RWPE1 (cell line): ENCODE data around the gene MYO9A.

Experiments used
- CTCF ChIA-PET: fragments of 350-600 bp; sonication (Branson Sonifier 250); formaldehyde crosslinking; extraction: SDS; loops from one replicate; lab custom pipeline; 2021; lab: Yijun Ruan, JAX
- POLR2A ChIA-PET: fragments of 400-600 bp; formaldehyde crosslinking; extraction: SDS; loops from one replicate; lab custom pipeline; 2020; ENCODE audit warnings: antibody characterized with exemption; ENCODE audit not compliant: low non-redundant PET; lab: Yijun Ruan, JAX
- DNase-seq: peaks from one replicate; pipeline ENCODE4 v3.0.0; 2012; ENCODE audit warnings: low spot score
- H3K27ac ChIP-seq: fragments of 450-650 bp; 2 replicates; pipeline ENCODE4 v1.5.1; 2017
- CTCF ChIP-seq: fragments of 450-650 bp; conservative IDR thresholded peaks from 2 replicates; pipeline ENCODE4 v1.5.1; 2017; ENCODE audit warnings: low read depth, mild to moderate bottlenecking

MYO9A gene

GRCh38 chr15:71807691-71808091 is 310.3 kb downstream of the MYO9A start:
- no peak overlapping the region for H3K27ac ChIP-seq
- DNase-seq = no peak
- CTCF ChIA-PET = interaction anchor here (0.7 kb wide), 1 partner anchor 138 kb away, joined by 3 read pairs; no protein-coding TSS in a partner anchor
- no peak for TF ChIP-seq CTCF
- POLR2A ChIA-PET = interaction anchor here (0.5 kb wide), 1 partner anchor 349 kb away, joined by 5 read pairs; no protein-coding TSS in a partner anchor

GRCh38 chr15:71807125-71807629 is 310.8 kb downstream of the MYO9A start:
- no peak overlapping the region for H3K27ac ChIP-seq
- POLR2A ChIA-PET = interaction anchor here (0.5 kb wide), 1 partner anchor 348 kb away, joined by 5 read pairs; no protein-coding TSS in a partner anchor
- CTCF ChIA-PET = interaction anchor here (0.7 kb wide), 1 partner anchor 139 kb away, joined by 3 read pairs; no protein-coding TSS in a partner anchor
- DNase-seq = no peak
- TF ChIP-seq CTCF = no peak

- H3K27ac ChIP-seq = 0 out of 2 replicates have a peak overlapping the region, but pooled peaks have one; percentile 2
- CTCF ChIA-PET = no interaction called here
- POLR2A ChIA-PET = no interaction called here
- DNase-seq = no peak
- no peak for TF ChIP-seq CTCF
Measured at GRCh38 chr15:71806452-71806931, 311.5 kb downstream of the MYO9A start.

- no peak for DNase-seq
- TF ChIP-seq CTCF = no peak
- no peak overlapping the region for H3K27ac ChIP-seq
- CTCF ChIA-PET = interaction anchor here (0.6 to 0.8 kb wide), 2 partner anchors 79 to 142 kb away, joined by 3 to 6 read pairs; no protein-coding TSS in a partner anchor
- POLR2A ChIA-PET = no interaction called here
Measured at GRCh38 chr15:71804695-71805470, 313.1 kb downstream of the MYO9A start.

- POLR2A ChIA-PET = interaction anchor here (0.5 kb wide), 1 partner anchor 1880 kb away, joined by 3 read pairs; no protein-coding TSS in a partner anchor
Measured at GRCh38 chr15:71804226-71804625, 313.7 kb downstream of the MYO9A start.

More at GRCh38 chr15:71804226-71804625, 313.7 kb downstream of the MYO9A start:
- no peak for DNase-seq
- CTCF ChIA-PET = interaction anchor here (0.8 to 0.9 kb wide), 2 partner anchors 78 to 357 kb away, joined by 3 to 6 read pairs; no protein-coding TSS in a partner anchor
- no peak overlapping the region for H3K27ac ChIP-seq
- TF ChIP-seq CTCF = no peak
